ENCODE data around the gene NPAS3.

DNA sequence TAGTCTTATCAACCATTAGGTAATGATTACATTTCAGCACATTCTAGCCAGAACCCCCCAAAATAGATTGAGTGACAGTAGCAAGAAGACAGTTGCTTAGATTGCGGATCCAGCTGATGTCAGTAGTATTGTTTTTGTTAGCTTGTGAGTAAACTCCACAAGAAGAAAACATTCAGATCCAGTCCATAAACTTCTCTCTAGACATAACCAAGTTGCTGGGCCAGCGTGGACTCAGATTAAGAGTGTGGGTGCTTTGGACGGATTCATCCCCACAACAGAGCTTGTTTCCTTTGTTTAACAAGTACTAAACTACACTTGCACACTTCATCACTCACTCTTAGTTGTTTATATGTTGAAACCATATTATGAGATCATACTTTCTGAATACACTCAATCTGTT, 293.4 kb downstream of the NPAS3 start:
- TF ChIP-seq, protein P1, sequence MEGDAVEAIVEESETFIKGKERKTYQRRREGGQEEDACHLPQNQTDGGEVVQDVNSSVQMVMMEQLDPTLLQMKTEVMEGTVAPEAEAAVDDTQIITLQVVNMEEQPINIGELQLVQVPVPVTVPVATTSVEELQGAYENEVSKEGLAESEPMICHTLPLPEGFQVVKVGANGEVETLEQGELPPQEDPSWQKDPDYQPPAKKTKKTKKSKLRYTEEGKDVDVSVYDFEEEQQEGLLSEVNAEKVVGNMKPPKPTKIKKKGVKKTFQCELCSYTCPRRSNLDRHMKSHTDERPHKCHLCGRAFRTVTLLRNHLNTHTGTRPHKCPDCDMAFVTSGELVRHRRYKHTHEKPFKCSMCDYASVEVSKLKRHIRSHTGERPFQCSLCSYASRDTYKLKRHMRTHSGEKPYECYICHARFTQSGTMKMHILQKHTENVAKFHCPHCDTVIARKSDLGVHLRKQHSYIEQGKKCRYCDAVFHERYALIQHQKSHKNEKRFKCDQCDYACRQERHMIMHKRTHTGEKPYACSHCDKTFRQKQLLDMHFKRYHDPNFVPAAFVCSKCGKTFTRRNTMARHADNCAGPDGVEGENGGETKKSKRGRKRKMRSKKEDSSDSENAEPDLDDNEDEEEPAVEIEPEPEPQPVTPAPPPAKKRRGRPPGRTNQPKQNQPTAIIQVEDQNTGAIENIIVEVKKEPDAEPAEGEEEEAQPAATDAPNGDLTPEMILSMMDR (IDR thresholded peaks at IDR 0.05) = no peak
- TF ChIP-seq POLR2A (IDR thresholded peaks at IDR 0.05) (no peak), EP300 (IDR thresholded peaks at IDR 0.05) (no peak)

Measured in tibial nerve (tissue), 4 donors.